HG02759 (cell line): ENCODE measurements around the gene UBE2N.
A peak's percentile ranks its signal among the peaks of the same experiment; 100 is the strongest.
"Not testable (repeated sequence)": the region's sequence is repeated elsewhere in the genome, so short reads cannot be mapped to it uniquely, and the experiment has no call there.

Experiments used
- ATAC-seq: cut with Tn5 transposase; IDR thresholded peaks from one replicate; pipeline ENCODE4 v1.9.1; 2021; ENCODE audit warnings: mild to moderate bottlenecking, moderate library complexity; ENCODE audit not compliant: unreplicated experiment

Gene UBE2N

GRCh38 chr12:93415723-93416464, 25.9 kb downstream of the UBE2N start:
- ATAC-seq, result peak; percentile 52

- no peak for ATAC-seq
These were observed 28.7 kb downstream of the UBE2N start for GRCh38 chr12:93413064-93413463.

- not testable (repeated sequence) for ATAC-seq
These were observed 29.4 kb downstream of the UBE2N start for GRCh38 chr12:93412396-93412795.

- not testable (repeated sequence) for ATAC-seq
These were observed 30.7 kb downstream of the UBE2N start for GRCh38 chr12:93411060-93411459.

GRCh38 chr12:93409343-93410187, 32.2 kb downstream of the UBE2N start:
- not testable (repeated sequence) for ATAC-seq

GRCh38 chr12:93408813-93409212, 32.9 kb downstream of the UBE2N start:
- no peak for ATAC-seq

GRCh38 chr12:93407963-93408283, 33.8 kb downstream of the UBE2N start:
- no peak for ATAC-seq

- ATAC-seq, result no peak
These were observed 34.4 kb downstream of the UBE2N start for GRCh38 chr12:93407054-93407962.

GRCh38 chr12:93404961-93405849, 36.5 kb downstream of the UBE2N start:
- no peak for ATAC-seq

GRCh38 chr12:93403988-93404803, 37.6 kb downstream of the UBE2N start:
- ATAC-seq, result no peak

GRCh38 chr12:93402333-93403311, 39.1 kb downstream of the UBE2N start:
- ATAC-seq, result no peak

GRCh38 chr12:93399183-93399863, 42.4 kb downstream of the UBE2N start:
- peak; percentile 91 for ATAC-seq

GRCh38 chr12:93397412-93397811, 44.3 kb downstream of the UBE2N start:
- no peak for ATAC-seq

GRCh38 chr12:93393425-93393824, 48.3 kb downstream of the UBE2N start:
- no peak for ATAC-seq

GRCh38 chr12:93390549-93391297, 51.0 kb downstream of the UBE2N start:
- no peak for ATAC-seq

- no peak for ATAC-seq
These were observed 51.7 kb downstream of the UBE2N start for GRCh38 chr12:93390031-93390430.

GRCh38 chr12:93387780-93388179, 54.0 kb downstream of the UBE2N start:
- no peak for ATAC-seq
